RWPE2 (cell line): ENCODE data around the gene DLG2.

Experiments
- ATAC-seq: fragments of 200-7000 bp; cut with Tn5 transposase; 3 replicates; pipeline ENCODE4 v1.9.1; 2021; ENCODE audit warnings: low read depth
- DNase-seq: peaks from one replicate; pipeline ENCODE4 v3.0.0-alpha.2; 2020; ENCODE audit warnings: low spot score
- H3K27ac ChIP-seq: fragments of 450-650 bp; 2 replicates; pipeline ENCODE4 v1.5.1; 2017; ENCODE audit warnings: mild to moderate bottlenecking; ENCODE audit not compliant: poor library complexity, severe bottlenecking
- H3K27me3 ChIP-seq: fragments of 250-450 bp; sonication (Bioruptor Pico); 2 replicates; pipeline ENCODE4 v1.5.1; 2021; ENCODE audit warnings: mild to moderate bottlenecking, moderate library complexity; ENCODE audit not compliant: insufficient read depth, poor library complexity, severe bottlenecking
- H3K36me3 ChIP-seq: fragments of 250-450 bp; sonication (Bioruptor Pico); 2 replicates; pipeline ENCODE4 v1.5.1; 2020; ENCODE audit warnings: low read depth, mild to moderate bottlenecking, moderate library complexity
- H3K4me1 ChIP-seq: fragments of 250-450 bp; sonication (Bioruptor Pico); 2 replicates; pipeline ENCODE4 v1.5.1; 2021; ENCODE audit warnings: mild to moderate bottlenecking, moderate library complexity; ENCODE audit not compliant: insufficient read depth, poor library complexity, severe bottlenecking
- H3K4me3 ChIP-seq: fragments of 250-450 bp; sonication (Bioruptor Pico); 2 replicates; pipeline ENCODE4 v1.5.1; 2021; ENCODE audit warnings: mild to moderate bottlenecking, moderate library complexity; ENCODE audit not compliant: severe bottlenecking
- H3K9me3 ChIP-seq: fragments of 250-450 bp; sonication (Bioruptor Pico); 2 replicates; pipeline ENCODE4 v1.5.1; 2021; ENCODE audit warnings: mild to moderate bottlenecking, moderate library complexity; ENCODE audit not compliant: severe bottlenecking
- TF ChIP-seq, protein P1 (sequence below): fragments of 450-650 bp; IDR thresholded peaks from one replicate; pipeline ENCODE4 v1.5.1; 2017; ENCODE audit warnings: mild to moderate bottlenecking, moderate library complexity; ENCODE audit not compliant: poor library complexity, severe bottlenecking

Gene DLG2

DNA sequence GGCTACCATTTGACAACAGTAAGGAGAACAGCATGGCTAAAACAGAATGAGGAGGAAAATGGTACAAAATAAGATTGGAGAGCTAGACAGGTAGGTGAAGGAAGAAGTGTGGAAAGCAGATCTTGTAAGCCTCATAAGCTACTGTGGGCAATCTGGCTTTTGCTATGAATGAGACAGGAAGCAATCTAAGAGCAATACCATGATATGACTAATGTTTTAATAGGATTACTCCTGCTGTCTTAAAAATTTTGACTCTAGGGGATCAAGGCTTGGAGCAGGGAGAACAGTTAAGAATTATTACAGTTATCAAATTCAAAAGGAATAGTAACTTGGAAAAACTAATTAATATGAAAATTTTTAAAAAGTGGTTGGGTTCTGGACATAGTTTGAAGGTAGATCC lies 1174.9 kb downstream of the DLG2 start:
- Histone ChIP-seq H3K27ac (no peak overlapping the region), H3K4me3 (no peak overlapping the region), H3K36me3 (no peaks in the 10 kb centered on the region), H3K9me3 (no peaks in the 10 kb centered on the region), H3K27me3 (no peaks in the 10 kb centered on the region), H3K4me1 (no peaks in the 10 kb centered on the region)
- ATAC-seq (no peak), DNase-seq (no peak)
- TF ChIP-seq, protein P1, sequence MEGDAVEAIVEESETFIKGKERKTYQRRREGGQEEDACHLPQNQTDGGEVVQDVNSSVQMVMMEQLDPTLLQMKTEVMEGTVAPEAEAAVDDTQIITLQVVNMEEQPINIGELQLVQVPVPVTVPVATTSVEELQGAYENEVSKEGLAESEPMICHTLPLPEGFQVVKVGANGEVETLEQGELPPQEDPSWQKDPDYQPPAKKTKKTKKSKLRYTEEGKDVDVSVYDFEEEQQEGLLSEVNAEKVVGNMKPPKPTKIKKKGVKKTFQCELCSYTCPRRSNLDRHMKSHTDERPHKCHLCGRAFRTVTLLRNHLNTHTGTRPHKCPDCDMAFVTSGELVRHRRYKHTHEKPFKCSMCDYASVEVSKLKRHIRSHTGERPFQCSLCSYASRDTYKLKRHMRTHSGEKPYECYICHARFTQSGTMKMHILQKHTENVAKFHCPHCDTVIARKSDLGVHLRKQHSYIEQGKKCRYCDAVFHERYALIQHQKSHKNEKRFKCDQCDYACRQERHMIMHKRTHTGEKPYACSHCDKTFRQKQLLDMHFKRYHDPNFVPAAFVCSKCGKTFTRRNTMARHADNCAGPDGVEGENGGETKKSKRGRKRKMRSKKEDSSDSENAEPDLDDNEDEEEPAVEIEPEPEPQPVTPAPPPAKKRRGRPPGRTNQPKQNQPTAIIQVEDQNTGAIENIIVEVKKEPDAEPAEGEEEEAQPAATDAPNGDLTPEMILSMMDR = no peak

DNA sequence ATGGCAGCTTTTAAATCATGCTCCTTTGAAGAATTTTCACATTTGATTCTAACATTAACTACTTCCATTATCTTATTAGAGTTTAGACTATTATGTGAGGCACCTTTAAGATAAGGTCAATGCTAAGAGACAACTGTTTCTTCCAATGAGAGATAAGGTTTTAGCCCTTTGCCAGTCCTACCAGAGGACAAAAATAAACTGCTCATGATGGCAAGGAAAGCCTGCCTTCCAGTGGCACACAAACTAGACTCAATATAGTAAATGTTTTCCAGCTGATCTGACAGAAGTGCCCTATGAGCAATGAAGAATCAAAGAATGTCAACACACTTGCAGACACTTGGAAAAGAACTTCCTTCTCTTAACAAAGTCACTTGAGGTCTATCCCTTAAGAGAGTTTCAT lies 1188.6 kb downstream of the DLG2 start:
- peaks cover 23% of the 10 kb centered on the region for H3K27me3 ChIP-seq
- TF ChIP-seq, protein P1 = no peak
- H3K4me1 ChIP-seq = no peaks in the 10 kb centered on the region
- no peak for DNase-seq
- no peak for ATAC-seq
- H3K27ac ChIP-seq = no peak overlapping the region
- H3K36me3 ChIP-seq = no peaks in the 10 kb centered on the region
- H3K4me3 ChIP-seq = no peak overlapping the region
- no peaks in the 10 kb centered on the region for H3K9me3 ChIP-seq

DNA sequence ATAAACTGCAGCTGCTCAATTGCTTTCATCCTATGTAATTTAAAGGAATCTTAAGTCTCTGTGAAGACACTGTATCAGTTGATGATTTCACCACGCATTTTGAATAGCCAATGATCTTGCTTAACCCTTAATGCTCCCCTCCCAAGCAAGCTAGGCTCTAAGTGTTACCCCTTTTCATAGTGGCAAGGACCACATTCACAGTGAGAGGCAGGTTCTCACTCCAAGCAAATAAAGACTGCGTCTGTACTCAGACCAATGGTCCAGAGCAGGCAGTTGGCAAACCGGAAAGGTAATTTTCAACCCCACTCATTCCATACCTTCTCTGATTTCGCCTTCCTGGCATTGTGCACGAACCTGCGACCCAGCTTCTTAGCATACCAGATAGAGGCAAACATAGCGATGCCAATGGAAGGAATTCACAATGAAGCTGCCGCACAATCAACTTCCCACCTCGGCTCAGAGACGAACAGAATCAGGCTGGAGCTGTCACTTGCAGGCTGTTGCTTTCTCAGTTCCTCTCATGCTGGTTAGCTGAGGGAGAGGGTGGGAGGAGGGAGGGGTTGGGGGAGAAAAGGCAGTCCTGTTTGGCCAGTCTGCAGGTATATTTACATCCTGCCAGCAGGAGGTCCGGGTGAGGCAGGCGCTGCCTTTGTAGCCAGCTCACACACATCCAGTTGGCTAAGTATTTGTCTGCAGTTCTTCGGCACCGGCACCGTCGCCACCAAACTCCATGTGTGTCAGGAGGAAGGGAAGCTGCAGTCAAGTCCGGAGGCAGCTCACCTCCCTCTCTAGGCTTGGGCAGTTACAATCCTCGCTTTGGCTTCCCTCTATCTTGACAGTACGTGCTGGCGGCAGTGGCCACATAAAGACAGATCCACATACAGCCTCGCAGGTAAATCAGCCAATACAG lies 1189.8 kb downstream of the DLG2 start:
- Histone ChIP-seq H3K36me3 (no peaks in the 10 kb centered on the region), H3K9me3 (no peaks in the 10 kb centered on the region), H3K4me1 (no peaks in the 10 kb centered on the region), H3K4me3 (no peak overlapping the region), H3K27me3 (peaks cover 23% of the 10 kb centered on the region), H3K27ac (no peak overlapping the region)
- DNase-seq (no peak), ATAC-seq (peak; percentile 61)
- TF ChIP-seq, protein P1 = no peak

DNA sequence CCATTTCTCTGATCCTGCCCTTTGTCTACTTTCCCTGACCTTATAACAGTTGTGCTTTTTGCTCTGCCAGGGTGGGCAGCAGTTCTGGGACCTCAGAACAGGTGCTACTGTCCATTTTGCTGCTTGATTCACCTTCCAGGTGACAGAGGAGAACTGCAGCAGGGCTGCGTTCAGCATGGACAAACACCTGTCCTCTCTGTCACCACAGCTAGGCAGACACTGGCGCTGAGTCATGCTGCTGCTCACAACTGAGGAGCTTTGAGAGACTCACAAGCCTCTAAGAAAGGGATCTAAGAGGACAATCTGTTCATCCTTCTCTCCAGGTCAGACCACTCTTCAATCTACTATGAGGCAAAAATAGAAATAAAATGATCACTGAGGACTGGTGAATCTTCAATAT lies 1196.5 kb downstream of the DLG2 start:
- no peak for DNase-seq
- Histone ChIP-seq H3K4me1 (no peaks in the 10 kb centered on the region), H3K27ac (no peak overlapping the region), H3K9me3 (no peaks in the 10 kb centered on the region), H3K36me3 (no peaks in the 10 kb centered on the region), H3K4me3 (no peak overlapping the region), H3K27me3 (no peaks in the 10 kb centered on the region)
- no peak for ATAC-seq
- TF ChIP-seq, protein P1 = no peak

DNA sequence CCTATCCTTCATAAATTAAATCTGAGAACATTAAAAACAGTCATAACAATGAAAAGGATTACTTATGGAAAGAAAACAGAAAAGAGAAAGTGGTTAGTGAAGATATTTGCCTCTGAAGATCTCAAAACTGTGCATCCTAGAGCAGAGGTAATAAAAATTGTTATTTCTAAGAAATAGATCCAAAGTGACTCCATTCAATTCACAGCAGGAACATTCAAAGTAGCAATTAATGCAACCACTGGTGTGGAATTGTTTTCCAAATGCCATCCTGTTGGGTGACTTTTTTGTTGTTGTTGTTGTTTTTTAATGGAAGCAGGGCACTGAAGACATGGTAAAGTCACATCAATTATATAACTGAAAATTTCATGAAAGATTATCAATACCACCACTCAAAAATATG lies 1201.5 kb downstream of the DLG2 start:
- Histone ChIP-seq H3K4me3 (no peak overlapping the region), H3K4me1 (no peaks in the 10 kb centered on the region), H3K27ac (no peak overlapping the region), H3K9me3 (no peaks in the 10 kb centered on the region), H3K27me3 (no peaks in the 10 kb centered on the region), H3K36me3 (no peaks in the 10 kb centered on the region)
- TF ChIP-seq, protein P1 = no peak
- DNase-seq (no peak), ATAC-seq (no peak)
